ENCODE data around the gene GOLGA2.

GOLGA2 gene

DNA sequence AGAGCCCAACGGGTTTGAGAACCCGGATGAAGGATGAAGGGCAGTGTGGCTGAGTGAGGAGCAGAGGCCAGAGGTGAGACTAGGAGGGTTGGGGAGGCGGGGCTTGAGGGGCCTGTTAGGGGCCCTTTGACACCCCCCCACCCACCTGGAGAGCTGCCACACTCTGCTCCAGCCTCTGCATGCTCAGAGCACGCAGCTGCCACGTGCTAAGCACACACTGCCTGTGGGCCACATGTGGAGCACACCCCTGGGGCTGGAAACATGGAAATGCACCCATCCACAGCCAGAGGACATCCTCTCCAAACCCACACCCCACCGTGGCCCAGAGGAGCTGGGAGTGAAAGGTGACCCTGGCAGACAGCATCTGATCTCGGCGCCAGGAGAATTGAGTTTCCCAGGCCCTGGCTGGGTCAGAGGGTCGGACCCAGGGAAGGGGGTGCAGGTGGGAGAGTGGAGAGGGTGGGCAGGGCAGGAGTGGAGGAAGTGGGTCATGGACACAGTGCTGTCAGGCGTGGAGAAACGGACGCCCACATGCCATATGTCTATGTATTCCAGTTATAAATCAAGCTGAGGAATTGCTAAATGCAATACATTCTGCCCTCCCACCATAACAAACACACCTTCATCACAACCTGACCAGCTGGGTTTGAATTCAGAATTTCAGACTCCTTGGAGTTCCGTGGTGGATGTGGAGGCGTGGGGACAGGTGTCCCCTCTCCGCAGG is 66.7 kb downstream of the GOLGA2 start:
- DNase-seq, result no peak

GRCh38 chr9:128208386-128208785 is 67.4 kb downstream of the GOLGA2 start:
- no peak for DNase-seq

GRCh38 chr9:128206916-128207910 is 68.6 kb downstream of the GOLGA2 start:
- DNase-seq, result no peak

DNA sequence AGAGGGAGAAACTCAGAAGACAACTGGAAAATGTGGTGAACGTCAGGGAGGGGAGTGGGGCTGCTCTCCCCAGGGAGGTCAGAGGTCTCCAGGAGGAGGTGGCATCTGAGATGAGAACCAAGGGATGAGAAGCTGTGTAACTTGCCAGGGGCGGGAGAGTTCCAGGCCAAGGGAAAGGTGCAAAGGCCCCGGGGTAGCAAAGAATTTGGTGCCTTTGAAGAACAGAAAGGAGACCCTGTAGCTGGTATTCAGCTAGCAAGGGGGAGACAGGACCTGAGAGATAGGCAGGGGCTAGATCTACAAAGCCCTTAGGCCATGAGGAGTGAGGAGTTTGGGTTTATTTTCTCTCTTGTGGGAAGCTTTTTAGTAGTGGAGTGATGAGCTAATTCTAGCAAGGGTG is 69.3 kb downstream of the GOLGA2 start:
- no peak for DNase-seq

All from activated T-cell treated with anti-CD3 and anti-CD28 coated beads, Interleukin-2, amount 50 U/mL, for 1 hour (primary cell).